ENCODE data around the gene CLEC2L.

The CLEC2L gene

DNA sequence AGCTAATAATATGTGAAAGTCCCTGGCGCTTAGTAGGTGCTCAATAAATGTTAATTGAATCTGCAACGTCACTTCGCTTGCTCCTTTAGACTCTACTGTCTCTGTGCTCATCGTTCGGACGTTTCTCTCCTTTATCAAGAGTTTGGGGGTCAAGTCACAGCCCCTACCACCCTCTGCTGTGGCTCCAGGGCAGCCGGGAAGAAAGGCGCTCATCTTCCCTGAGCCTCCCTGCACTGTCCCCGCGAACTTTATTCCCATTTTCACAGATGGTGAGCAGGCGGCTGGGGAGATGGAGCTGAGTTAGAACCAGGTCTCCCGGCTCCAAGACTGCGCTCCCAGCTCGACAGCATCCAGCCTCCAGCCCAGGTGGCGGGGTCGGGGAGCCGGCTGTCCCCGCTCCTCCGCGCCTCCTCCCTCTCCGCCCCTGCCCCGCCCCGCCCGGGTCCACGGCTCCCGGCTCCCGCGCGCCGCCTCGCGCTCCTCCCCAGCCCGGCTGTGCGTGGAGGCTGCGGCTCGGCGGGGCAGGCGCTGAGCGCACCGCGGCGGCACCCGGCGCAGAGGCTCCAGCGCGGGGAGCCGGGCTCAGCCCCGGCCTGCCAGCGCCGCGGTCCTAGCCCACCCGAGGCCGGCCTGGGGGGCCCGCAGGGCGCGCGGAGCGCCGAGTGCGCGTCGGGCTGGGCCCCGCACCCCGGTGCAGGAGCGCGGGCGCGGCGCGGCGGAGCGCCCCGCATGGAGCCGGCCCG is at the start of gene CLEC2L:
CLEC2L (plus strand) TSS at position 487 of the 743 bp plus-strand sequence; CDS start at position 730, 243 bp downstream.
- DNase-seq (ENCODE audit: low spot score): no peak

DNA sequence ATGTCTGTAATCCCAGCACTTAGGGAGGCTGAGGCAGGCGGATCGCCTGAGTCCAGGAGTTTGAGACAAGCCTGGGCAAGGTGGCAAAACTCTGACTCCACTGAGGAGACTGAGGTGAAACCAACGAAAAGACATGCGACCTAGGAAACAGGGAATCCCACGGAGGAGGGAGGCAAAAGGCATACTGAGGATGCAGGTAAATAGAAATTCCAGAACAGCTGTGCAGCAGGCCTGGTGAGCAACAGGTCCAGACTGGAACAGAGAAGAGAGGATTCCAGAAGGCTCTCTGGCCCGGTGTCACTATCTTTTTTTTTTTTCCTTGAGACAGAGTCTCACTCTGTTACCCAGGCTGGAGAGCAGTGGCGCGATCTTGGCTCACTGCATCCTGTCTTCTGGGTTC is 47.3 kb upstream of the CLEC2L start:
- DNase-seq (ENCODE audit: low spot score): no peak

DNA sequence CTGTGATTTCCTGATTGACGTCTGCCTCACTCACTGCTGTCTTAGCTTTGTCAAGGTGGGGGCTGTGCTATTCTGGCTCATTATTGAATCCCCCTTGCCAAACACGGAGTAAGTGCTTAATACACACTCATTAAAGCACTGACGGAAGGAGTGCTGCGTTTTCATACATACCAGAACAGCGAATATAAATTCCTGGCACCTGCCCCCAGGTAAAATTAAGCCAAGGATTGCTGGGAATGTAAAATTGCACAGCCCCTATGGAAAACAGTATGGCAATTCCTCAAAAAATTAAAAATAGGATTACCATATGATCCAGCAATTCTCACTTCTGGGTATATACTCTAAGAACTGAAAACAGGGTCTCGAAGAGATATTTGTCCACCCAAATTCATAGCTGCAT is 46.6 kb upstream of the CLEC2L start:
- DNase-seq (ENCODE audit: low spot score): no peak

DNA sequence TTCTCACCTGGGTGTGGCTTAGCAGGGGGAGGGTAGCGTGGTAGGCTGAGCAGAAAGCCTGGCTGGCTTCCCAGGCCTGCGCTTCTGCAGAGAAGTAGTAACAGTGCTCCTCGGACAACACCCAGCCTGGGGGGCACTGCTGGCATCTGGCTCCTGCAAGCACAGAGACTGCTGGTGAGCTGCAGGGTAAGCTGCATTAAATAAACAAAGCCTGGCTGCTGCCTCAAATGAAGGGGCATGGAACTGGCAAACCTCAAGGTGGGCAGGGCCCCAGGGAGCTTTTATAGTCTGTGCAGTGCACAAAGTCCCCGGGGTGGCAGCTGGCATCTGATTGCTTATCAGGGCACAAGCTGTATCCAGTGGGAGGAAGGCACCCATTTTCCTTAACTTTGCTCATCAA is 43.9 kb upstream of the CLEC2L start:
- no peak for DNase-seq (ENCODE audit: low spot score)

DNA sequence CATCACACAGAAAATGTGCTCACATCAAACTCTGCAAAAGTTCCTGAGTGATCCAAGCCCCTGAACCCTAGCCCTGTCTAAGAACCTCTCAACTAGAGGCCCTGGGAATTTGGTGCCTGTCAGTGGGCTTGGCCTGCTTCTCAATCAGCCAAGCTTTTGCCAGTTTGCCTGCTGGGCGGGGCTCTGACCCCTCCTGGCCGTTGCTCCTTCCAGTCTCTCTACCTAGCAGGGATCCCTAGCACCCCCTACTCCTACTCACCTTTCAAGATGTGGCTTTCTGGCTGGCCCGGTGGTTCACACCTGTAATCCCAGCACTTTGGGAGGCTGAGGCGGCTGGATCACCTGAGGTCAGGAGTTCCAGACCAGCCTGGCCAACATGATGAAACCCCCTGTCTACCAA is 42.1 kb upstream of the CLEC2L start:
- no peak for DNase-seq (ENCODE audit: low spot score)

DNA sequence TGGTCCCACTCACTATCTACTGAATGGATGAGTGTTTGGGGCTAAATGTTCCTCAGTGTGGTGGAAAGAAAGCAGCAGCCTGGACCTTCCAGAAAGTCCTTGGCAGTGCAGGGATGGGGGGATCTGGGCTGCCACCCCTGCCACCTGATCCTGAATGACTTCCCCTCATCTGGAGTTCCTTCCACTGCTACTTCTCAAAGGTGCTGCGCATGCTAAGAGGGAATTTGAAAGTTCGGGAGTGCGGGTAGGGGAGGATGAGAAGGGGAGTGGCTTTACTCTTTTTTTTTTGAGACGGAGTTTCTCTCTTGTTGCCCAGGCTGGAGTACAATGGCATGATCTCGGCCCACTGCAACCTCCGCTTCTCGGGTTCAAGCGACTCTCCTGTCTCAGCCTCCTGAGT is 41.4 kb upstream of the CLEC2L start:
- DNase-seq (ENCODE audit: low spot score): no peak

DNA sequence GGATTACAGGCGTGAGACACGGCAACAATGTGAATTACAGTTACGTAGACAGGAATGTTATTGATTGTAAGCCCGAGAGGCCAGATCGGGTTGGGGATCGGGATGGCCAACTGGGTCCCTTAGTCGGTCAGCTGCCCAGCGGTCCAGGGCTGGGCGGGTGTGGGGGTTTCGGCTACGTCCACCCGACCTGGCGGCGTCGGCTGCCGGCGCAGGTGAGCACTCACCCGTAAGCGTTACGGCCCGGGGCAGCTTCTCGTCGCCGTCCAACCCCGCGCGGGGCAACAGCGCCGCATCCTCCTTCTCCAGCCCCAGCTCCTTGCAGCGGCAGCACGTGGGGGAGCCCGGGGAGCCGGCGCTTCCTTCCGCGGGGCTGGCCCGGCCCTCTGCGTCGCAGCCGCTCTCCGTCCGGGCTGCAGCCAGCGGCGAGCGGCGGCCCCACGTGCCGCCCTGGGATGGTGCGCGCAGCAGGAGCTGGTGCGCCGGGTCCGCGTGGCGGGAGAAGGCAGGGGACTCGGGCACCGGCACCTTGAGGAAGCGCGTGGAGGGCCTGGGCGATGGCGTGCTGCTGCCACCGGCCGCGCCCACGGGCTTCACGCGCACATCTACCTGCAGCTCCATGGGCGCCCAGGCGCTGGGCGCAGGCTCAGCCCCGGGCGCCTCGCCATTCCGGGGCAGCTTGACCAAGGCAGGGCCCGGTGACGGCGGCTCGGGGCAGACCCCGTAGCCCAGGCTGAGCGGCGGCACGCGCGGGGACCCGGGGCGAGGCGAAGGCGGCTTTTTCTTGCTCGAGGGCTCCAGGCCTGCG is 40.6 kb upstream of the CLEC2L start:
- no peak for DNase-seq (ENCODE audit: low spot score)

DNA sequence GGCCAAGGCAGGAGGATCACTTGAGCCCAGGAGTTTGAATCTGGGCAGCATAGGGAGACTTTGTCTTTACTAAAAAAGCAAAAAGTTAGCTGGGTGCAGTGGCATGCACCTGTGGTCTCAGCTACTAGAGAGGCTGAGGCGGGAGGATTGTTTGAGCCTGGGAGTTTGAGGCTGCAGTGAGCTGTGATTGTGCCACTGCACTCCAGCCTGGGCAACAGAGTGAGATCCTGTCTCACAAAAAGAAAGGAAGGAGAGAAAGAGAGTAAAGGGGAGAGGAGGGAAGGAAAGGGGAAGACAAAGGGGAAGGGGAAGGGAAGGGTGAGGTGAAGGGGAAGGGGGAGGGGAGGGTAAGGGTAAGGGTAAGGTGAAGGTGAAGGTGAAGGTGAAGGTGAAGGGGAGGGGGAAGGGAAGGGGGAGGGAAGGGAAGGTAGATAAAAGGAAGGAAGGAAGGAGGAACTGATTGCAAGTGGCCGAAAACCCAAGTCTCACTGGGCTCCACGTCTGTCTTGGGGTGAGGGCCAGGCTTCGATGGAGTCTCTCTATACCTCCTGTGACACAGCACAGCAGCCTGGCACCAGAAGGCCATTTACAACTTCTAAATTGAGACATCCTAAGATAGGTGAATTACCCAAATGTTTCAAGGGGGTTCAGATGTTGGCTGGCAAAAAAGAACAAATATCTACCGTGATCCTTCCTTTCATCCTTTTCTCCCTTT is 36.0 kb upstream of the CLEC2L start:
- no peak for DNase-seq (ENCODE audit: low spot score)

DNA sequence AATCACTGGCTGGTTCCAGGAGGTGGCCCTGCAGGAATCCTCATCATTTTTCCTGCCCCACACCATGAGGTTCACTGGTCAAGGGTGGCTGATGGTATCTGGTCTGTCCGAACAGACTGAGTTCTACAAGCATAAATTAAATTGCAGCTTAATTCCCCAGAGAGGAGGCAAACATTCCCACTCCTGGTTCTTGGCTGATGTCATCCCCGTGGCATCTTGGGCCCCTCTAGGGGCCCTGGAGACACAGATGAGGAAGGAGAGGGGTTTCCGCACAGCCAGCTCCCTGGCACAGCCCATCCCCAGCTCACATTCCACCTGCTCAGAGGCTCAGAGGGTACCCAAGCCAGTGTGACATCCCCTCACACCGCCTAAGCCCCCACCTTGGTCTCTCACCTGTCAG is 34.7 kb upstream of the CLEC2L start:
- DNase-seq (ENCODE audit: low spot score): no peak

DNA sequence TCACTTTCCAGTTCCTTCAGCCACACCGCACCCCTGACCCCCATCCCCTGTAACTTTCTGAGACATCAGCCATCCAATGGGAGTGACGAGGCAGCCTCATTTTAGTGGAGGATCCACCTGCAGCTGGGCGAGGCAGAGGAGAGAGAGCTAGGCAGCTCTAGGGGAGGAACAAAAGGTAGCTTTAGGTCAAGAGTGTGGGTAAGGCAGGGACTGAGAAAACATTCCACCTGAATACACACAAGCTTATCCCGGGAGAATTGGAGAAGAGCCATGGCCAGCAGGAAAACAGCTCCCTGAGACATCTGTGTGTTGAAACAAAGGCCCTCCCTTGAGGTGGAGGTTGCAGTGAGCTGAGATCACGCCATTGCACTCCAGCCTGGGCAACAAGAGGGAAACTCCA is 33.4 kb upstream of the CLEC2L start:
- no peak for DNase-seq (ENCODE audit: low spot score)

DNA sequence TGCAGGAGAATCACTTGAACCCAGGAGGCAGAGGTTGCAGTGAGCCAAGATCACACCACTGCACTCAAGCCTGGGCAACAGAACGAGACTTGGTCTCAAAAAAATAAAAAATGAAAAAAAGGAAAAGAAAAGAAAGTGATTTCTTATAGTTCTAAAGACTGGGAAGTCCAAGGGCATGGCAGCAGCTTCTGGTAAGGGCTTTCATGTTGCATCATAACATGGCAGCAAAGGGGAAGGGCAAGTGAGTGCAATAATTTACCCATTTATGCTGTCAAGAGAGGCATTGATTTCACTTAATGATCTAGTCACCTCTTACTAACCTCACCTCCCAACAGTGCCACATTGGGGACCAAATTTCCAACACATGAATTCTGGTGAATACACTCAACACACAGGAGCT is 31.2 kb upstream of the CLEC2L start:
- DNase-seq (ENCODE audit: low spot score): no peak

DNA sequence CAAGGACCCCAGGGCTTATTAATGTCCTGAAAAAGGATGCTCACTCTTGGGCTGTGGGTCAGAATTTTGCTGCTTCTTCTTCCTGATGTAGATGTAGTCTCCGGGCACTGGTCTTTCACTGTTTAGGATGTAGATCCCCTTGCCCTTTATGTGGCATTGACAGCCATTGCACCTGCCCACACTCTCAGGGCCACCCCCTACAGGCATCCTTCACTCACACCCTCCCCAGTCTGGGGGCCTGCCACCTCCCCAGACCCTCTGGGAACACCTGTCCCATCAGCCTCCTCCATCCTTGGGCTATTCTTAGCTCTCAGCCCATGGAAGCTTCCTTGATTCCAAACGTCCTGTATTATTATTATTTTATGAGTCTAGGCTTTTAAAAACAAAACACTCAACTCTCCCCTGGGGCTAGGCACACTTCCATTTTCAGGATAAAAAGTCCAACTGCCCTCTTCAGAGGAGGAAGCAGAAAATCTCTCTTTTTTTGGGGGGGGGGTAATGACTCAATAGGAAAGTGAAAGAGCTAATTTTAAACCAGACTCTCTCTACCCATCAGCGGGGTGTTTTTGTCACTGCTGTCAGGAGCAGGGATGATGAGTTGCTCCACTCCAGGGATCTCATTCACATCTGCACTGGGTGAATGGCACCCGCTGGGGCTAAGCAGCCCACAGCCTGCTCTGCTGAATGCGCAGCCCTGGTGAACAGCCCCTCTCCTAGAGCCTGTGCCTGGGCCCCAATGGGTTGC is 28.5 kb upstream of the CLEC2L start:
- no peak for DNase-seq (ENCODE audit: low spot score)

DNA sequence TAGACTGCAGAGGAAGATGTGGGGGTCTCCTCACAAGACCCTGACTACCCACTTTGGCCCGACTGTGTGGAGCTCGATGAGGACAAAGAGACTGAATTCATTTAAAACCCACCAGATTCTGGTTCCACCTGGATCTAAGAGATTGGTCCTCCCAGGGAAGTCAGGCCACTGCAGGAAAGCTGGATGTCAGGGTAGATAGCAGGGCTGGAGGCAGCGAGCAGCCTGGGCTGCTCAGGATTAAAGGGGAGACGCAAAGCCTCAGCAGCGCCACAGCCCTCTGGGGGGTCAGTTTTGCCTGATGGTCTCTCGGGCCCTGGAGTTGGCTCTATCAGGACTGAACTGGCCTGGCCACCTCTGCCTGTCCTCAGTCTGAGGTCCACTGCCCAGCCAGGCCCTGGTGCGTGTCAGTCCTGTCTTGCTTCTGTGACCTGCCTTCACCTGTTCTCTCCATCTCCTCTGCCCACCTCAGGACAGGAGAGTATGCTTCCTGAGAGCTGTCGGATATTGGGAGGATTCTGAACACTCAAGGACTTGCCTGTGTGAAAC is 27.8 kb upstream of the CLEC2L start:
- DNase-seq (ENCODE audit: low spot score): no peak

DNA sequence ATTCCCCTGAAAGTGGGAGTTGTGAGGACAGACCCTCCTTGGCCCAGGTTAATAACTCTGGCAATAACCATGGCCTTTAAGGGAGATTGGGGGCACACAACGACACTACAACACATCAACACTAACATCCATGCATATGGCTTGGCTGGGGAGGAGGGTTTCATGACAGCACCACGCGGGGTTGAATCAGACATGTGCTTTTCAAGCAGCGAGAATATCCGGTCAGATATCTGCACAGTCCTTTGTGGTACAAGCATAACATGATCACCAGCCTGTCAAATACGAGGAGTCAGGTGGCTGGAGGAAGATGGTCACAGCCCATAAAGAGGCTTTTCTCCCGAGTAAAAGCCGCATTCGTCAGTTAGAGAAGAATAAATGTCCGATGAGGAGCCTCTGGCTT is 27.0 kb upstream of the CLEC2L start:
- DNase-seq (ENCODE audit: low spot score): no peak

DNA sequence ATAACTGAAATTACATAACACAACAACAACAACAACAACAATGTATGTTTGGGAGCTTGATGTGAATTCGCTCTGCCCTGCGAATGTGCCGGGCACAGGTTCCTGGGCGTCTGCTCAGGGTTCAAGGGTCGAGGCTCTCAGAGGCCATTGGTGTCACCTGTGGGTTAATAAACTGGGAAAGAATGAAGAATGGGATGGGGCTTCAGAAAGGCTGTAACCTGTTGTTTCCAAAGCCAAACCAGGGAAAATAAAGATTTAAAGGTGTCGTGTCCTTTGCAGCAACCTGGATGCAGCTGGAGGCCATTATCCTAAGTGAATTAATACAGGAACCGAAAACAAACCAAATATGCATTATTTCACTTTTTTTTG is 22.7 kb upstream of the CLEC2L start:
- no peak for DNase-seq (ENCODE audit: low spot score)

DNA sequence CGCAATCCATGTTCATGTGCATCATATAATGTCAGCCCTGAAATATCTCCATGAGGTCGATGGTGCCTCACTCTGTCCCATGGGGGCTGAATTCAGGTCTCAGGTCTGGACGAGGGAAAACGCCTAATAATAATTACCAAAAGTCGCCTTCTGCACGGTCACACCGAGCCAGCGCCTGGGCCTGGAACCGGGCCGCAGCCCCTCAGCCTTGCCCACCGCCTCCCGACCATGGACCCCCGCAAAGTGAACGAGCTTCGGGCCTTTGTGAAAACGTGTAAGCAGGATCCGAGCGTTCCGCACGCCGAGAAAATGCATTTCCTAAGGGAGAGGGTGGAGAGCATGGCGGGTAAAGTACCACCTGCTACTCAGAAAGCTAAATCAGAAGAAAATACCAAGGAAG is 21.3 kb upstream of the CLEC2L start:
- DNase-seq (ENCODE audit: low spot score): no peak

DNA sequence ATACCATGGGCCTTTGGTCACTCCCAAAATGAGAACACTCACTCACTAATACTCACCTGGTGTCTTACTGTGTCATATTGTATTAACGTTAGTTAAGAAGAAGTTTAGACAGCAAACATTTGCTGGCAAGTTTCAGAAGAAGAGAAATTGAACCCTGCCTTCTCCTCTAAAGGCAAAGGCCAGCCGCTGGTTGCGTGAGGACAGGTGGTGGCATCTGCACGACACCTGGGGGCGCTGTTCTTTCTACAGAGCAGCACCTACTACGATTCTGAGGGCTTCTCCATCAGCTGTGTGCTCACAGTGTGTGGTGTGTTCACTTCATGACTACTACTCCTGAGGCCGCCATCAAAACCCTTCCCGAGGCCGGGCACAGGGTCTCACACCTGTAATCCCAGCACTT is 17.9 kb upstream of the CLEC2L start:
- DNase-seq (ENCODE audit: low spot score): peak; percentile 41

DNA sequence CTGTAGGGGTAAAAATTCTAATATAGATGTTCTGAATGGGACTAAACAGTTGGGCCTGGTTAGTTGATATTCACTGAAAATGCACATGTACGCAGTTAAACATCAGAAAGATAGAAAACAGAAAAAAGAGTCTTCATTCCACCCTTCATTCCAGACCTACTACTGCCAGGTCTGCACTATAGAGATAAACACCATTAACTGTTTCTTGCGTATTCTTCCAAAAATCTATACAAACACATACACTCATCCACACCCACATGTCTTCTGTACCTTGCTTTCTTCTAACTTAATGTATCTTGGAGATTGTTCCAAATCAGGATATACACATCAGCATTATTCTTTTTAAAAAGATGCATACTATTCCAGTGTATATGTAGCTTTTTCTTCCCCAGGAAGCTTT is 13.9 kb upstream of the CLEC2L start:
- DNase-seq (ENCODE audit: low spot score): no peak

DNA sequence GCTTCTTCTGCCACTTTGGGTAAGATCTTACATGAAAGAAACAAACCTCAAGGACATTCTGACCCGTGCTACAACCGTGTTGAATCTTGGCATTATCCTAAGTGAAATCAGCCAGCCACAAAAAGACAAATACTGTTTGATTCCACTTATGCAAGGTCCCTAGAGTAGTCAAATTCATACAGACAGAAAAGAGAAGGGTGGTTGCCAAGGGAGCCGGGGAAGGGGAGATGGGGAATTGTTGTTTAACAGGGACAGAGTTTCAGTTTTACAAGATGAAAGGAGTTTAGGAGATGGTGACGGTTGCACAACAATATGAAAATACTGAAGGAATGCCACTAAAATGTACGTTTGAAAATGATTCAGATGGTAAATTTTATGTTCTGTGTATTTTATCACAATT is 12.2 kb upstream of the CLEC2L start:
- DNase-seq (ENCODE audit: low spot score): no peak

DNA sequence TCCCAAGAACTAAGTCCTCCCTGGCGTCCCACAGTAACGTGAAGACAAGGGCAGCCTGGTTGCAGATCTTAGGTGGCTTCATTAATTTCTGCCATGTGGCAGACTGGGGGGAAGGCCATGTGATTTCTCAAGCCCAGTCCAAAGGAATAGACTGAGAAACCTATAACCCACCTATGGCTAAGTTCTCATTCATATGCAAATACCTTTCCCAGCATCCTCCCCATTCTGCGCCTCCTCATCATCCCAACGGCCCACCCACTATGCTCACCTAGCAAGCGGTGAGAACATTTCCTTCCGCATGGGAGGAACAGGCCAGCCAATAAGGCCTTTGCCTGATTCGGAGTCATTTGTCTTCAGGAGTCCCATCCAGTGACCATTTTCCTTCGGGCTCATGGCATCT is 8.2 kb upstream of the CLEC2L start:
- no peak for DNase-seq (ENCODE audit: low spot score)

DNA sequence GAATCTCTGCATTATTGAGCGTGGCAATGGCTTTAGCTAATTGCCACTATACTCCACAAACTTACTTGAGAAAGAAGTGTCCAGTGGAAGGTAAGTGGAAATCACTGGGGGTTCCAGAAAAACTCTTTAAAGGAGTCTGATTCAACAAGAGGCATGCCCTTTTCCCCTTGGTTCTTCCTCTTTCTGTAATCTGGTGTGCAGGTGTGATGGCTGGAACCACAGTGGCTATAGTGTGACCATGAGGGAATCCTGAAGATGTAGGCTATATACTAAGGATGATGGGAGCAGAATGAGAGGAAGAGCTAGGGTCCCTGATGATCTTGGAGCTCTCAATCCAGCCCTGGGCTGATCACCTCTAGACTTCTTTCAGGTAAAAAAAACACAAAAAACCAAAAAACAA is 2.0 kb upstream of the CLEC2L start:
- DNase-seq (ENCODE audit: low spot score): no peak

DNA sequence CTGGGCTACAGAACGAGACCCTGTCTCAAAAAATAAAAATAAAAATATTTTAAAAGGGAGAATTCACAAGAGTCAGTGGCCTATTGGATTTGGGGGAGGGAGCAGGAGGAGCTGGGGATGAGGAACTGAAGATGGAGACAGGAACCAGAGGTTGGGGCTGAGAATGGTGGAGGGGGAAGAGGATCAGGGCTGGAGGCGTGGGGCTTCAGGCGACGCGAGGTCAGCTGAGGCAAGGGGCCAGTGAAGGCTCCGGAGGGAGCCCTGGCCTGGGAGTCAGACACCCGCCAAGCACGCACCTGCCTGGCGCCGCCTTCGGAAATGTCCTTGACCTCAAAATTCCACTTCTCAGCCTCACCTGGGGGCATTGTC is 671 bp upstream of the CLEC2L start:
- DNase-seq (ENCODE audit: low spot score): no peak
